ENCODE data around the gene FER. TPM values are rescaled to one million over a fixed set of nuclear protein-coding genes. Genes with fewer than 3 reads are reported as not detected.

The FER gene
- total and polyA plus RNA-seq, 12 donors = 3.5 to 37.5 (median 27.0) TPM

GRCh38 chr5:109239456-109239855, 491.8 kb downstream of the FER start:
- 86 to 89% (median 88%) methylated on average over 3 to 5 of the region's 5 CpGs for WGBS, 4 donors
- intact Hi-C loops (cut with DNase I) = no loop called here
- H3K9me3 ChIP-seq (replicated peaks in 1 of 3) = peaks cover 0 to 12% (median 0%) of the 10 kb centered on the region in 3 donors
- TF ChIP-seq POLR2A (IDR thresholded peaks at IDR 0.05) (no peak), CTCF (IDR thresholded peaks at IDR 0.05) (no peak)
- H3K27me3 ChIP-seq = no peaks in the 10 kb centered on the region
- no peak for DNase-seq
- H3K27ac ChIP-seq = no peak overlapping the region
- no peaks in the 10 kb centered on the region for H3K4me1 ChIP-seq (replicated peaks in 1 of 2)
- H3K4me3 ChIP-seq = no peak overlapping the region
- H3K36me3 ChIP-seq (replicated peaks in 1 of 2) = no peaks in the 10 kb centered on the region

- Histone ChIP-seq H3K9me3 (replicated peaks in 1 of 3) (peaks cover 0 to 7% (median 0%) of the 10 kb centered on the region in 3 donors), H3K27me3 (no peaks in the 10 kb centered on the region), H3K4me1 (replicated peaks in 1 of 2) (no peaks in the 10 kb centered on the region), H3K27ac (no peak overlapping the region), H3K4me3 (no peak overlapping the region), H3K36me3 (replicated peaks in 1 of 2) (no peaks in the 10 kb centered on the region)
- intact Hi-C loops (cut with DNase I) = no loop called here
- TF ChIP-seq POLR2A (IDR thresholded peaks at IDR 0.05) (no peak), CTCF (IDR thresholded peaks at IDR 0.05) (no peak)
- DNase-seq = no peak
Observed at GRCh38 chr5:109242518-109242917, 494.8 kb downstream of the FER start.

- WGBS, 4 donors = 87 to 97% (median 95%) methylated on average over 2 of the region's 2 CpGs
- no peaks in the 10 kb centered on the region for H3K27me3 ChIP-seq
- no peaks in the 10 kb centered on the region for H3K4me1 ChIP-seq (replicated peaks in 1 of 2)
- no peak for DNase-seq
- intact Hi-C loops (cut with DNase I) = no loop called here
- H3K27ac ChIP-seq = no peak overlapping the region
- H3K4me3 ChIP-seq = no peak overlapping the region
- no peaks in the 10 kb centered on the region for H3K36me3 ChIP-seq (replicated peaks in 1 of 2)
- TF ChIP-seq CTCF (IDR thresholded peaks at IDR 0.05) = no peak
- TF ChIP-seq POLR2A (IDR thresholded peaks at IDR 0.05) = no peak
- H3K9me3 ChIP-seq (replicated peaks in 1 of 3) = peaks cover 0 to 7% (median 0%) of the 10 kb centered on the region in 3 donors
Observed at GRCh38 chr5:109246395-109246794, 498.7 kb downstream of the FER start.

Small RNA genes within 50 kb of the gene (small RNA-seq; reads per million reads assigned to genes)
- gene AC109481.1 (0 reads per million in 2 donors), gene RF00019 (0 reads per million in 2 donors), gene RNU6-47P (0 reads per million in 2 donors)
